PFSK-1 (cell line): ENCODE data around the gene CHRM2.

ENCODE experiments used
- FOXP2 ChIP-seq: optimal IDR thresholded peaks from 2 replicates; pipeline ENCODE3; 2011; ENCODE audit warnings: borderline replicate concordance, control low read depth, inconsistent platforms; ENCODE audit not compliant: insufficient read depth; ENCODE audit errors: extremely low read length, extremely low read depth
- POLR2AphosphoS5 ChIP-seq: IDR thresholded peaks from 2 replicates; pipeline ENCODE4 v1.6.1; 2012; ENCODE audit warnings: low read depth, mild to moderate bottlenecking, control low read depth, low read length, moderate library complexity
- SIN3A ChIP-seq: IDR thresholded peaks from 2 replicates; pipeline ENCODE4 v1.6.1; 2012; ENCODE audit warnings: mild to moderate bottlenecking, low read length, moderate library complexity, borderline replicate concordance; ENCODE audit not compliant: insufficient read depth
- TAF1 ChIP-seq: IDR thresholded peaks from 2 replicates; pipeline ENCODE4 v1.6.1; 2012; ENCODE audit warnings: low read length, control low read depth, borderline replicate concordance; ENCODE audit not compliant: insufficient read depth
- TF ChIP-seq, protein P1 (sequence below), 2 experiments: IDR thresholded peaks; 2 replicates each; pipeline versions ENCODE4 v1.6.1 to v1.8.0; 2011 to 2012; ENCODE audit warnings: low read depth in 2 of 2, low read length in 2 of 2, control low read depth in 1 of 2, inconsistent platforms in 1 of 2, mild to moderate bottlenecking in 1 of 2, moderate library complexity in 1 of 2; ENCODE audit not compliant: insufficient read depth in 1 of 2

DNA sequence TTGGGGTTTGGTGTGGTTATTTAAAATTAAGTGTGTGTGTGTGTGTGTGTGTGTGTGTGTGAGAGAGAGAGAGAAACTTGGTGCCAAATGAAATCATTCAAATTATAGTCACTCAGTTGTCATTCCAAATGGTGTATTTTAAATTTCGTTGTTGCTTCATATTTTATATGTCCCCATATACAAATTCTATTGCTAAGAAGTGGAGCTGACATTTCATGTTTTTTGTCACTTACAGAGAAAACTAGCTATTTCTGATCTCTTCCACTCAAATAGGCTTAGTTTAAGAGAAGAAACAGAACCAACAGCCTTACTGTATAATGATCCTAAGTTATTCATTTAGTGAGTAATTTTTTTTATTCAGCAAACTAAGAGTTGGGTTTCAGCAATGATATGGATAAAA is 42.3 kb downstream of the CHRM2 start:
- TF ChIP-seq SIN3A (no peak), POLR2AphosphoS5 (no peak), TAF1 (no peak), FOXP2 (no peak)
- TF ChIP-seq, protein P1, sequence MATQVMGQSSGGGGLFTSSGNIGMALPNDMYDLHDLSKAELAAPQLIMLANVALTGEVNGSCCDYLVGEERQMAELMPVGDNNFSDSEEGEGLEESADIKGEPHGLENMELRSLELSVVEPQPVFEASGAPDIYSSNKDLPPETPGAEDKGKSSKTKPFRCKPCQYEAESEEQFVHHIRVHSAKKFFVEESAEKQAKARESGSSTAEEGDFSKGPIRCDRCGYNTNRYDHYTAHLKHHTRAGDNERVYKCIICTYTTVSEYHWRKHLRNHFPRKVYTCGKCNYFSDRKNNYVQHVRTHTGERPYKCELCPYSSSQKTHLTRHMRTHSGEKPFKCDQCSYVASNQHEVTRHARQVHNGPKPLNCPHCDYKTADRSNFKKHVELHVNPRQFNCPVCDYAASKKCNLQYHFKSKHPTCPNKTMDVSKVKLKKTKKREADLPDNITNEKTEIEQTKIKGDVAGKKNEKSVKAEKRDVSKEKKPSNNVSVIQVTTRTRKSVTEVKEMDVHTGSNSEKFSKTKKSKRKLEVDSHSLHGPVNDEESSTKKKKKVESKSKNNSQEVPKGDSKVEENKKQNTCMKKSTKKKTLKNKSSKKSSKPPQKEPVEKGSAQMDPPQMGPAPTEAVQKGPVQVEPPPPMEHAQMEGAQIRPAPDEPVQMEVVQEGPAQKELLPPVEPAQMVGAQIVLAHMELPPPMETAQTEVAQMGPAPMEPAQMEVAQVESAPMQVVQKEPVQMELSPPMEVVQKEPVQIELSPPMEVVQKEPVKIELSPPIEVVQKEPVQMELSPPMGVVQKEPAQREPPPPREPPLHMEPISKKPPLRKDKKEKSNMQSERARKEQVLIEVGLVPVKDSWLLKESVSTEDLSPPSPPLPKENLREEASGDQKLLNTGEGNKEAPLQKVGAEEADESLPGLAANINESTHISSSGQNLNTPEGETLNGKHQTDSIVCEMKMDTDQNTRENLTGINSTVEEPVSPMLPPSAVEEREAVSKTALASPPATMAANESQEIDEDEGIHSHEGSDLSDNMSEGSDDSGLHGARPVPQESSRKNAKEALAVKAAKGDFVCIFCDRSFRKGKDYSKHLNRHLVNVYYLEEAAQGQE (IDR thresholded peaks at IDR 0.05; ENCODE audit: insufficient read depth in 1 of 2, low read depth in 2 of 2, low read length in 2 of 2) = no peak
